IMR-90 (cell line): Measurements from ENCODE around the gene CEP85. TPM values are rescaled to one million over a fixed set of nuclear protein-coding genes. Genes with fewer than 3 reads are reported as not detected.
"Not testable (repeated sequence)": the region's sequence is repeated elsewhere in the genome, so short reads cannot be mapped to it uniquely, and the experiment has no call there.

Source experiments
- ATAC-seq: fragments of 200-7000 bp; cut with Tn5 transposase; 2 replicates; pipeline ENCODE4 v1.9.1; 2020; ENCODE audit warnings: low read depth, mild to moderate bottlenecking, moderate library complexity
- BruUV-seq: library from RNA; stranded (reverse); fragments of 400-500 nt; replicated peaks from 2 replicates; lab custom pipeline; 2021; lab: Mats Ljungman, UMichigan
- CTCF ChIA-PET: fragments of 300-600 bp; formaldehyde crosslinking; extraction: SDS; loops from one replicate; lab custom pipeline; 2021; ENCODE audit warnings: antibody characterized with exemption; lab: Yijun Ruan, JAX
- POLR2A ChIA-PET: fragments of 300-600 bp; sonication (Branson Sonifier 250); formaldehyde crosslinking; loops from one replicate; lab custom pipeline; 2022; ENCODE audit warnings: antibody characterized with exemption; ENCODE audit not compliant: unreplicated experiment; lab: Charles Lee
- DNase-seq: peaks from one replicate; pipeline ENCODE4 v3.0.0; 2013
- H2AFZ ChIP-seq: replicated peaks from 2 replicates; pipeline ENCODE3; 2013; ENCODE audit warnings: low read length, mild to moderate bottlenecking; ENCODE audit not compliant: poor library complexity
- H2AK5ac ChIP-seq: 2 replicates; pipeline ENCODE4 v1.6.1; 2013; ENCODE audit warnings: low read depth, low read length, inconsistent platforms
- H2AK9ac ChIP-seq: replicated peaks from 2 replicates; pipeline ENCODE3; 2013; ENCODE audit warnings: mild to moderate bottlenecking, low read depth, low read length, moderate library complexity; ENCODE audit not compliant: poor library complexity
- H2BK120ac ChIP-seq: 2 replicates; pipeline ENCODE4 v1.6.1; 2013; ENCODE audit warnings: low read depth, low read length, inconsistent platforms
- H2BK15ac ChIP-seq: 3 replicates; pipeline ENCODE4 v1.6.1; 2013; ENCODE audit warnings: low read depth, low read length, inconsistent platforms
- H2BK20ac ChIP-seq: 2 replicates; pipeline ENCODE4 v1.6.1; 2013; ENCODE audit warnings: low read depth, mild to moderate bottlenecking, inconsistent platforms, low read length, moderate library complexity
- H2BK5ac ChIP-seq: 2 replicates; pipeline ENCODE4 v1.6.1; 2013; ENCODE audit warnings: mild to moderate bottlenecking, low read depth, low read length, inconsistent platforms; ENCODE audit not compliant: poor library complexity, severe bottlenecking
- H3K14ac ChIP-seq: replicated peaks from 2 replicates; pipeline ENCODE4 v1.6.1; 2013; ENCODE audit warnings: low read depth, low read length, inconsistent platforms
- H3K18ac ChIP-seq: 2 replicates; pipeline ENCODE4 v1.6.1; 2013; ENCODE audit warnings: low read depth, low read length, control low read depth
- H3K23ac ChIP-seq: 2 replicates; pipeline ENCODE4 v1.6.1; 2013; ENCODE audit warnings: low read depth, low read length, inconsistent platforms
- H3K27ac ChIP-seq: 2 replicates; pipeline ENCODE4 v1.5.1; 2013; ENCODE audit warnings: mild to moderate bottlenecking, control low read depth, low read length; ENCODE audit not compliant: insufficient read depth
- H3K27me3 ChIP-seq: 2 replicates; pipeline ENCODE4 v1.6.1; 2013; ENCODE audit warnings: low read length; ENCODE audit not compliant: control insufficient read depth, insufficient read depth
- H3K36me3 ChIP-seq: 2 replicates; pipeline ENCODE4 v1.6.1; 2013; ENCODE audit warnings: low read length, mixed read lengths; ENCODE audit not compliant: control insufficient read depth, insufficient read depth
- H3K4ac ChIP-seq: 2 replicates; pipeline ENCODE4 v1.6.1; 2013; ENCODE audit warnings: low read depth, low read length, inconsistent platforms
- H3K4me1 ChIP-seq: 2 replicates; pipeline ENCODE4 v1.6.1; 2013; ENCODE audit warnings: low read length, mixed read lengths; ENCODE audit not compliant: control insufficient read depth, insufficient read depth
- H3K4me2 ChIP-seq: 2 replicates; pipeline ENCODE4 v1.6.1; 2013; ENCODE audit warnings: low read depth, mild to moderate bottlenecking, control low read depth, low read length, moderate library complexity
- H3K4me3 ChIP-seq: 2 replicates; pipeline ENCODE4 v1.5.1; 2013; ENCODE audit warnings: low read depth, mild to moderate bottlenecking, control low read depth, low read length, moderate library complexity; ENCODE audit not compliant: insufficient read depth
- H3K56ac ChIP-seq: 2 replicates; pipeline ENCODE4 v1.6.1; 2013; ENCODE audit warnings: low read length, inconsistent platforms; ENCODE audit not compliant: insufficient read depth; ENCODE audit errors: extremely low read depth
- H3K79me1 ChIP-seq, 2 experiments: 2 replicates each; pipeline ENCODE4 v1.6.1; 2013; ENCODE audit warnings: low read length in 2 of 2, inconsistent platforms in 1 of 2, low read depth in 1 of 2
- H3K9ac ChIP-seq: 2 replicates; pipeline ENCODE4 v1.6.1; 2013; ENCODE audit warnings: low read depth, low read length, control low read depth
- H3K9me1 ChIP-seq: 2 replicates; pipeline ENCODE4 v1.6.1; 2013; ENCODE audit warnings: low read length, inconsistent platforms; ENCODE audit not compliant: insufficient read depth
- H3K9me3 ChIP-seq: 2 replicates; pipeline ENCODE4 v1.6.1; 2013; ENCODE audit warnings: low read length; ENCODE audit not compliant: control insufficient read depth, insufficient read depth
- H4K20me1 ChIP-seq: 2 replicates; pipeline ENCODE4 v1.6.1; 2013; ENCODE audit warnings: low read length, inconsistent platforms; ENCODE audit not compliant: insufficient read depth
- H4K5ac ChIP-seq: 2 replicates; pipeline ENCODE4 v1.6.1; 2013; ENCODE audit warnings: mild to moderate bottlenecking, low read depth, low read length, control low read depth
- H4K8ac ChIP-seq, 2 experiments: 2 replicates each; pipeline ENCODE4 v1.6.1; 2013; ENCODE audit warnings: low read depth in 2 of 2, low read length in 2 of 2, control low read depth in 1 of 2, inconsistent platforms in 1 of 2
- H4K91ac ChIP-seq: 2 replicates; pipeline ENCODE4 v1.6.1; 2013; ENCODE audit warnings: low read depth, low read length, inconsistent platforms; ENCODE audit not compliant: insufficient read depth
- WGBS, 2 experiments: methylation state at CpG; one replicate each; pipeline versions ENCODE4 v1.1.5 to v1.1.7; 2013; ENCODE audit warnings: missing lambda C conversion rate in 2 of 2; ENCODE audit not compliant: insufficient read length in 1 of 2; ENCODE audit errors: extremely low coverage in 2 of 2; 5-methylcytosine and 5-hydroxymethylcytosine counted together
- dilution Hi-C: fragments of 300-500 bp; cut with HindIII; formaldehyde crosslinking; loops from one replicate; pipeline ENCODE4 v1.14.3; 2018; ENCODE audit warnings: low sequenced_read_pairs; ENCODE audit not compliant: unreplicated experiment
- in situ Hi-C: fragments of 300-500 bp; cut with MboI; formaldehyde crosslinking; loops from 3 replicates; pipeline ENCODE4 v1.14.3; 2019; ENCODE audit warnings: low sequenced_read_pairs, inconsistent platforms, mixed read lengths
- intact Hi-C: fragments of 100-400 bp; cut with micrococcal nuclease; formaldehyde crosslinking; loops from 2 replicates; pipeline ENCODE4 v1.10.0; 2022
- polyA plus RNA-seq, 3 experiments: library from polyadenylated mRNA; depleted of rRNA; stranded (reverse); fragments of >200 nt; gene quantifications; 2 replicates each; pipeline ENCODE4 v1.2.3, GENCODE V29; 2012; ENCODE audit warnings: low replicate concordance in 1 of 3
- total RNA-seq: library from RNA; depleted of rRNA; stranded (reverse); fragments of >200 nt; gene quantifications from 2 replicates; pipeline ENCODE4 v1.2.3, GENCODE V29; 2012

Gene CEP85
- total and polyA plus RNA-seq, 2 of the 4 experiments (the other 2 are of a cell fraction), result 11.5 to 11.8 TPM

- H4K8ac ChIP-seq, H2AFZ ChIP-seq, DNase-seq, H3K14ac ChIP-seq, H2BK5ac ChIP-seq, H3K9ac ChIP-seq, H3K18ac ChIP-seq, H2BK15ac ChIP-seq, H3K9me3 ChIP-seq, H4K20me1 ChIP-seq, H2AK5ac ChIP-seq, H3K23ac ChIP-seq, in situ Hi-C loops, H2BK20ac ChIP-seq, dilution Hi-C loops, H3K36me3 ChIP-seq, H3K56ac ChIP-seq, H3K4me3 ChIP-seq, H3K4ac ChIP-seq, H3K4me2 ChIP-seq, H2BK120ac ChIP-seq, BruUV-seq, H3K4me1 ChIP-seq, POLR2A ChIA-PET, ATAC-seq, intact Hi-C loops, H3K27me3 ChIP-seq, H4K5ac ChIP-seq, H2AK9ac ChIP-seq, H3K27ac ChIP-seq, H4K91ac ChIP-seq: not testable (repeated sequence)
- peaks cover 11% of the 10 kb centered on the region for H3K9me1 ChIP-seq
- H3K79me1 ChIP-seq, result peaks cover 0 to 10% of the 10 kb centered on the region in 2 experiments; a peak in 2 of 4 replicates
- CTCF ChIA-PET, result interaction anchor here (0.6 kb wide), 1 partner anchor 28 kb away, joined by 3 read pairs; no protein-coding TSS in a partner anchor
- 100% methylated on average over 2 of the region's 5 CpGs; no CpG with 5 or more reads in 1 of the 2 experiments for WGBS, 2 experiments
These were observed 58.7 kb downstream of the CEP85 start for GRCh38 chr1:26292735-26293134.
